H1 (cell line): ENCODE measurements around the gene OPCML.

Experiments
- ATF2 ChIP-seq: IDR thresholded peaks from 2 replicates; pipeline ENCODE4 v1.6.1; 2012; ENCODE audit warnings: low read length, inconsistent platforms
- CREB1 ChIP-seq: IDR thresholded peaks from 2 replicates; pipeline ENCODE4 v1.6.1; 2012; ENCODE audit warnings: inconsistent platforms
- CTCF ChIP-seq, 3 experiments: IDR thresholded peaks; 1 replicate in 2 of 3; 2 replicates in 1 of 3; pipeline versions ENCODE4 v1.5.1 to v1.6.1; 2011; ENCODE audit warnings: low read length in 3 of 3, mild to moderate bottlenecking in 3 of 3, inconsistent platforms in 2 of 3, low read depth in 1 of 3, moderate library complexity in 1 of 3; ENCODE audit not compliant: insufficient read depth in 1 of 3; ENCODE audit errors: control extremely low read depth in 1 of 3
- EZH2 ChIP-seq: fragments of 200-600 bp; sonication (generic); IDR thresholded peaks from 2 replicates; pipeline ENCODE4 v1.7.1; 2012; ENCODE audit warnings: low read depth, mild to moderate bottlenecking, moderate library complexity, low read length, inconsistent platforms; ENCODE audit not compliant: severe bottlenecking
- HDAC2 ChIP-seq, 2 experiments: fragments of 300-600 bp in 1 of 2; sonication (generic) in 1 of 2; IDR thresholded peaks; 2 replicates each; pipeline ENCODE4 v1.6.1; 2011 to 2012; ENCODE audit warnings: low read depth in 2 of 2, low read length in 2 of 2, mild to moderate bottlenecking in 2 of 2, moderate library complexity in 2 of 2, borderline replicate concordance in 1 of 2, inconsistent platforms in 1 of 2
- JUN ChIP-seq: IDR thresholded peaks from 2 replicates; pipeline ENCODE4 v1.6.1; 2011; ENCODE audit warnings: low read depth, mild to moderate bottlenecking, improper control_type of control experiment, low read length
- NRF1 ChIP-seq: IDR thresholded peaks from 2 replicates; pipeline ENCODE4 v1.6.1; 2011; ENCODE audit warnings: mild to moderate bottlenecking, low read depth, low read length, improper control_type of control experiment
- POLR2A ChIP-seq, 2 experiments: IDR thresholded peaks; 1 replicate in 1 of 2; 2 replicates in 1 of 2; pipeline ENCODE4 v1.6.1; 2011; ENCODE audit warnings: low read depth in 2 of 2, low read length in 2 of 2, mild to moderate bottlenecking in 2 of 2; ENCODE audit errors: control extremely low read depth in 1 of 2
- RFX5 ChIP-seq: IDR thresholded peaks from 2 replicates; pipeline ENCODE4 v1.6.1; 2011; ENCODE audit warnings: low read depth, low read length, improper control_type of control experiment, borderline replicate concordance
- SIN3A ChIP-seq, 2 experiments: IDR thresholded peaks in 1 of 2; conservative IDR thresholded peaks in 1 of 2; 2 replicates each; pipeline ENCODE4 v1.6.1; 2011 to 2012; ENCODE audit warnings: low read length in 2 of 2, improper control_type of control experiment in 1 of 2, low read depth in 1 of 2, mild to moderate bottlenecking in 1 of 2
- SRF ChIP-seq: IDR thresholded peaks from 2 replicates; pipeline ENCODE4 v1.6.1; 2011; ENCODE audit warnings: mild to moderate bottlenecking, low read depth, low read length, moderate library complexity
- TAF1 ChIP-seq: IDR thresholded peaks from 2 replicates; pipeline ENCODE4 v1.6.1; 2011; ENCODE audit warnings: mild to moderate bottlenecking, low read depth, low read length
- TEAD4 ChIP-seq: IDR thresholded peaks from 2 replicates; pipeline ENCODE4 v1.6.1; 2012; ENCODE audit warnings: low read depth, low read length, inconsistent platforms, mixed read lengths

- TF ChIP-seq CREB1 (no peak), TEAD4 (no peak), SRF (no peak), CTCF (IDR thresholded peaks at IDR 0.05; ENCODE audit: control extremely low read depth in 1 of 3, insufficient read depth in 1 of 3, low read depth in 1 of 3, low read length in 3 of 3) (no peak), SIN3A (conservative IDR thresholded peaks at IDR 0.05 in 1 of 2, IDR thresholded peaks at IDR 0.05 in 1 of 2; ENCODE audit: low read depth in 1 of 2, low read length in 2 of 2) (no peak), POLR2A (IDR thresholded peaks at IDR 0.05; ENCODE audit: control extremely low read depth in 1 of 2, low read depth in 2 of 2, low read length in 2 of 2) (no peak), TAF1 (no peak), HDAC2 (IDR thresholded peaks at IDR 0.05; ENCODE audit: borderline replicate concordance in 1 of 2, low read depth in 2 of 2, low read length in 2 of 2) (no peak), NRF1 (no peak), EZH2 (no peak), RFX5 (no peak), ATF2 (no peak), JUN (no peak)
Measured at GRCh38 chr11:133386852-133387251, 145.4 kb downstream of the OPCML start.
